Occipital lobe (tissue), 2 donors: Measurements from ENCODE around the gene TCEANC. TPM values are rescaled to one million over a fixed set of nuclear protein-coding genes. Genes with fewer than 3 reads are reported as not detected.

Source experiments
- DNase-seq: peaks from one replicate; lab custom pipeline; 2025; lab: John Stamatoyannopoulos, UW
- total RNA-seq: library from RNA; depleted of rRNA; stranded (reverse); fragments of >200 nt; gene quantifications from one replicate; pipeline ENCODE4 v1.2.3, GENCODE V29; 2014

Gene TCEANC
- total RNA-seq, 1 donor from 2014 or later: 14.7 TPM

GRCh38 chrX:13691841-13692371 lies 39.0 kb downstream of the TCEANC start:
- DNase-seq: no peak

GRCh38 chrX:13692771-13693231 lies 39.9 kb downstream of the TCEANC start:
- no peak for DNase-seq

GRCh38 chrX:13693341-13693961 lies 40.5 kb downstream of the TCEANC start:
- no peak for DNase-seq

- DNase-seq: no peak
Measured at GRCh38 chrX:13694359-13694758, 41.4 kb downstream of the TCEANC start.

GRCh38 chrX:13694983-13695382 lies 42.0 kb downstream of the TCEANC start:
- DNase-seq: no peak

- no peak for DNase-seq
Measured at GRCh38 chrX:13695601-13696115, 42.7 kb downstream of the TCEANC start.

- DNase-seq: no peak
Measured at GRCh38 chrX:13697455-13697854, 44.5 kb downstream of the TCEANC start.

- DNase-seq: no peak
Measured at GRCh38 chrX:13697976-13698375, 45.0 kb downstream of the TCEANC start.

- DNase-seq: no peak
Measured at GRCh38 chrX:13698432-13698831, 45.5 kb downstream of the TCEANC start.

- DNase-seq: no peak
Measured at GRCh38 chrX:13699183-13699826, 46.4 kb downstream of the TCEANC start.

GRCh38 chrX:13700380-13700779 lies 47.4 kb downstream of the TCEANC start:
- DNase-seq: no peak

- DNase-seq: no peak
Measured at GRCh38 chrX:13702111-13702789, 49.3 kb downstream of the TCEANC start.

GRCh38 chrX:13703135-13703534 lies 50.2 kb downstream of the TCEANC start:
- DNase-seq: no peak

GRCh38 chrX:13703589-13703988 lies 50.6 kb downstream of the TCEANC start:
- DNase-seq: no peak

GRCh38 chrX:13711141-13711540 lies 58.2 kb downstream of the TCEANC start:
- no peak for DNase-seq

Other genes starting within 250 kb of the TCEANC start
- gene EGFL6, start 83.5 kb upstream of the TCEANC start, total RNA-seq: 0.31 TPM
- gene RAB9A, start 36.0 kb downstream of the TCEANC start, total RNA-seq: 29.2 TPM
- 76.7 TPM for gene TRAPPC2, start 81.5 kb downstream of the TCEANC start, total RNA-seq
- gene OFD1, start 81.6 kb downstream of the TCEANC start, total RNA-seq: 20.7 TPM
- gene GPM6B, start 164.0 kb downstream of the TCEANC start, total RNA-seq: 418 TPM